Measurements from ENCODE around the gene RNF2. TPM values are rescaled to one million over a fixed set of nuclear protein-coding genes. Genes with fewer than 3 reads are reported as not detected.

The RNF2 gene
- total and polyA plus RNA-seq, 10 donors, result 5.2 to 29.7 (median 20.1) TPM

DNA sequence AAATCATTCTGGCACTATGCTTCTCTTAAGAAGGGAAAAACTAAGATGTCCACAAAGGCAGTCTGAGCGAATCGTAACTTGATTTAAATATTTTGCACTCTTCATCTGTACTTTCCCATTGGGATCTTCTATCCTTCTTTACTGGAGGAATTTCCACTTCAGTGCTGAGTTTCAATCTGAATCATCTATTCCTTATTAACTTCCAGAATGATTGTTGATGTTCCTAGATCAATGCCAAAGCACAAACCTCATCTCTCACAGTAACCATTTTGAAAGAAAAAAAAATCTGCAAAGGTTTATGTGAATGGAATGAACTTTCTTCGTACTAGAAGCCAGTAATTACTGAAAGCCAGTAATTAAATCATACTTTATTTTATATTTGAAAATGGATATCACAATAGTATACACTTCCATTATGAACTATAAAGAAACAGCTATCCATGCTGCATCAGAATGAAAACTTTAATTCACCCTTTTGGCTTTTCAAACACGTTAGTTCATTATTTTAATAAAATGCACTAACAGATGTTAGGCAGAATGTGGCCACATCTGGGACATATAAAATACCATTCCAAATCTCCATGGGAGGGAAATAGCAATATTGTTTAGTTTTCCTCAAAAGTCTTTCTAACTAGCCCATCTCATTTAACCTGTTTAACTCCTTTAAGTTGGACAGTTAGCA is 5.5 kb upstream of the RNF2 start:
- no peak overlapping the region for H3K4me3 ChIP-seq
- intact Hi-C loops (cut with DNase I; ENCODE audit: low total_unique reads), result no loop called here
- no peak for DNase-seq
- H3K36me3 ChIP-seq, result no peaks in the 10 kb centered on the region
- no peak for TF ChIP-seq POLR2AphosphoS5 (IDR thresholded peaks at IDR 0.05)
- TF ChIP-seq, protein P1, sequence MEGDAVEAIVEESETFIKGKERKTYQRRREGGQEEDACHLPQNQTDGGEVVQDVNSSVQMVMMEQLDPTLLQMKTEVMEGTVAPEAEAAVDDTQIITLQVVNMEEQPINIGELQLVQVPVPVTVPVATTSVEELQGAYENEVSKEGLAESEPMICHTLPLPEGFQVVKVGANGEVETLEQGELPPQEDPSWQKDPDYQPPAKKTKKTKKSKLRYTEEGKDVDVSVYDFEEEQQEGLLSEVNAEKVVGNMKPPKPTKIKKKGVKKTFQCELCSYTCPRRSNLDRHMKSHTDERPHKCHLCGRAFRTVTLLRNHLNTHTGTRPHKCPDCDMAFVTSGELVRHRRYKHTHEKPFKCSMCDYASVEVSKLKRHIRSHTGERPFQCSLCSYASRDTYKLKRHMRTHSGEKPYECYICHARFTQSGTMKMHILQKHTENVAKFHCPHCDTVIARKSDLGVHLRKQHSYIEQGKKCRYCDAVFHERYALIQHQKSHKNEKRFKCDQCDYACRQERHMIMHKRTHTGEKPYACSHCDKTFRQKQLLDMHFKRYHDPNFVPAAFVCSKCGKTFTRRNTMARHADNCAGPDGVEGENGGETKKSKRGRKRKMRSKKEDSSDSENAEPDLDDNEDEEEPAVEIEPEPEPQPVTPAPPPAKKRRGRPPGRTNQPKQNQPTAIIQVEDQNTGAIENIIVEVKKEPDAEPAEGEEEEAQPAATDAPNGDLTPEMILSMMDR (IDR thresholded peaks at IDR 0.05 in 8 of 11, conservative IDR thresholded peaks at IDR 0.05 in 3 of 11), result no peak
- no peak for TF ChIP-seq POLR2A (IDR thresholded peaks at IDR 0.05)
- H3K27me3 ChIP-seq (replicated peaks in 1 of 7), result no peaks in the 10 kb centered on the region
- no peak overlapping the region for H3K27ac ChIP-seq
- 82 to 89% (median 86%) methylated on average over 4 of the region's 4 CpGs for WGBS, 5 donors
- no peaks in the 10 kb centered on the region for H3K9me3 ChIP-seq
- peaks cover 0 to 4% (median 0%) of the 10 kb centered on the region in 6 donors for H3K4me1 ChIP-seq

DNA sequence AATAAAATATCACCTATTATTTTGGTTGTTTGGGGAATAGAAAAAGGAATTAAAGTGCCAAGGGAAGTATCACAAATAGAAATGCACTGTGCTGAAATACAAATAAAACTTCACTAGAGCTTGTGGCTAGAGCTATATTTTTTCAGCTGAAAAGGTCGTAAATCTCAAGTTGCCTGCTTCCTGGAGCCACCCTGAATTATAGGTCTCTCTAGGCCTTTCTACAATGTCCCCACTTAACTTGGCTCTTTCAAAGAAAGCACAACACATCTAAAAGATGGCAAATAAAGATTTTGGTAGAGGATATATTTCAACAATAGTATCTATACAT is 5.0 kb upstream of the RNF2 start:
- intact Hi-C loops (cut with DNase I; ENCODE audit: low total_unique reads), result no loop called here
- H3K27me3 ChIP-seq (replicated peaks in 1 of 7), result no peaks in the 10 kb centered on the region
- H3K4me1 ChIP-seq, result peaks cover 0 to 7% (median 0%) of the 10 kb centered on the region in 6 donors
- no peaks in the 10 kb centered on the region for H3K9me3 ChIP-seq
- no peak overlapping the region for H3K27ac ChIP-seq
- TF ChIP-seq POLR2AphosphoS5 (IDR thresholded peaks at IDR 0.05) (no peak), POLR2A (IDR thresholded peaks at IDR 0.05) (no peak)
- TF ChIP-seq, protein P1 (IDR thresholded peaks at IDR 0.05 in 8 of 11, conservative IDR thresholded peaks at IDR 0.05 in 3 of 11), result no peak
- DNase-seq, result no peak
- WGBS, 5 donors, result 38 to 44% (median 41%) methylated on average over 1 of the region's 1 CpG
- H3K4me3 ChIP-seq, result no peak overlapping the region
- H3K36me3 ChIP-seq, result no peaks in the 10 kb centered on the region

- no peak for DNase-seq
- Histone ChIP-seq H3K27me3 (replicated peaks in 1 of 7) (no peaks in the 10 kb centered on the region), H3K36me3 (no peaks in the 10 kb centered on the region), H3K4me1 (peaks cover 4 to 13% (median 5%) of the 10 kb centered on the region in 6 donors), H3K27ac (no peak overlapping the region), H3K4me3 (no peak overlapping the region), H3K9me3 (no peaks in the 10 kb centered on the region)
- intact Hi-C loops (cut with DNase I; ENCODE audit: low total_unique reads), result no loop called here
- TF ChIP-seq, protein P1 (IDR thresholded peaks at IDR 0.05 in 8 of 11, conservative IDR thresholded peaks at IDR 0.05 in 3 of 11), result no peak
- no peak for TF ChIP-seq POLR2AphosphoS5 (IDR thresholded peaks at IDR 0.05)
- WGBS, 5 donors, result 59 to 81% (median 65%) methylated on average over 1 of the region's 1 CpG
These were observed 3.6 kb upstream of the RNF2 start for GRCh38 chr1:185041742-185042141.

DNA sequence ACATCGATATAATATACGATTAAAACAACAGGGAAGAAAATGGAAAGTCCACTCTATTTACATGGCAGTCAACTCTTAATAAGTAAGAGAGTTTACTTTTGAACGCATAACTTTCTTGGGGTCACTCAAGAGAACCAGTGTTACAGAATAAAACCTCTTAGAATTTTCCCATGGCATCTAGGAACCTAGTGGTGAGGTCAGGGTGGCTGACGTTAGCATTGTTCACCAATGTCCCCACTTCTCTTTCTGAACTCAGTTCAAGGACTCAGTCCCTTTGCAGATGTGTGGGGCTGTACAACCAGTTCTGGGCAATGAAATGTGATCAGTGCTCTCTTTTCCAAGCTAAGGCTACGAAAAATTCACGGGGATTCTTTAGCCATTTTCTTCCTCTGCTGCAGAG is 2.6 kb upstream of the RNF2 start:
- Histone ChIP-seq H3K27ac (no peak overlapping the region), H3K4me3 (no peak overlapping the region), H3K36me3 (no peaks in the 10 kb centered on the region), H3K27me3 (replicated peaks in 1 of 7) (no peaks in the 10 kb centered on the region), H3K9me3 (no peaks in the 10 kb centered on the region), H3K4me1 (peaks cover 10 to 23% (median 15%) of the 10 kb centered on the region in 6 donors)
- no peak for DNase-seq
- TF ChIP-seq, protein P1 (IDR thresholded peaks at IDR 0.05 in 8 of 11, conservative IDR thresholded peaks at IDR 0.05 in 3 of 11), result no peak
- no peak for TF ChIP-seq POLR2A (IDR thresholded peaks at IDR 0.05)
- TF ChIP-seq POLR2AphosphoS5 (IDR thresholded peaks at IDR 0.05), result no peak
- intact Hi-C loops (cut with DNase I; ENCODE audit: low total_unique reads), result no loop called here
- 82 to 94% (median 86%) methylated on average over 6 of the region's 6 CpGs for WGBS, 5 donors
